ENCODE results near the gene DCAF4L1.

The DCAF4L1 gene

DNA sequence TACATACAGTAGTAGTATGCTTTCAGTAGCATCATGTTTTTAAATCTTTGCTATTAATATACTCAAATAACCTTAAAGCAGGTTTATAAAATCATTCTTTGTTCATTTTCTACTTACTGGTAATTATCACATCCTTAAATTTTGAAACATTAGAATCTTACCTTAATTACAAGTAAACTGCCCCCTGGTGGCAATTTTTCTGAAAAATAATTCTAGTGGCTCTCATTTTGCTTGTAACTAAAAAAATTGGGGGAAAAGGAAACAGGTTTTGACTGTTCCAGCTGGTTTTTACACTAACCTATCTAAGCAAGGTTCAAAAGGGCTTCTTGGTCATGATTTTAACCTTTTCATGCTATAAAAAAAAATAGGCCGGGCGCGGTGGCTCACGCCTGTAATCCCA, 18.5 kb upstream of the DCAF4L1 start:
- TF ChIP-seq HDGF (IDR thresholded peaks at IDR 0.05; ENCODE audit: borderline replicate concordance) (no peak), ELF4 (IDR thresholded peaks at IDR 0.05) (no peak), SUZ12 (IDR thresholded peaks at IDR 0.05) (no peak), L3MBTL2 (conservative IDR thresholded peaks at IDR 0.05) (no peak), LEF1 (IDR thresholded peaks at IDR 0.05; ENCODE audit: borderline replicate concordance) (no peak), BHLHE40 (IDR thresholded peaks at IDR 0.05; ENCODE audit: borderline replicate concordance) (no peak)
- POLR2A ChIA-PET: no interaction called here
- CTCF ChIA-PET: no interaction called here
- no peak for DNase-seq (ENCODE audit: extremely low spot score)

DNA sequence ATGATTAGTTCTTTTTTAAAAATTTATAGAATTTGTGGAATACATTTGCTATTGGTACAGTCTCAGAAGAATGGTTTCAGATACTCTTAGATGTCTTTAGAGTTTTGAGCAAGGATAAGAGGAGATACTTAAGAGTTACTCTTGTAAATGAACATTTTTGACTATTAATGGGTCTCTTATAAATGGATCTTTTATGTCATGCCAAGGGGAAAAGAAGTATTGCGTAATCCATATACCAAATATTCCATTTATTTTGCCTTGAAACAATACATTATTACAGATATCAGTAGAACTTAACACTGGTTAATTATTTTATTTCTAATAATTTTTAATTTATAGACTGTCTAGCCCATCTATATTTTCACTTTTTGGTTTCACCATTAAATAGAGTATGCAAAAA, 17.2 kb upstream of the DCAF4L1 start:
- ChIA-PET POLR2A (no interaction called here), CTCF (no interaction called here)
- TF ChIP-seq CTBP1 (IDR thresholded peaks at IDR 0.05; ENCODE audit: borderline replicate concordance) (no peak), ZNF384 (IDR thresholded peaks at IDR 0.05) (no peak), LEF1 (IDR thresholded peaks at IDR 0.05; ENCODE audit: borderline replicate concordance) (no peak), FOXK2 (IDR thresholded peaks at IDR 0.05) (no peak), SUZ12 (IDR thresholded peaks at IDR 0.05) (no peak), TARDBP (IDR thresholded peaks at IDR 0.05) (no peak), HDGF (IDR thresholded peaks at IDR 0.05; ENCODE audit: borderline replicate concordance) (no peak), ELF4 (IDR thresholded peaks at IDR 0.05) (no peak), FOXA1 (IDR thresholded peaks at IDR 0.05) (no peak), FOXM1 (IDR thresholded peaks at IDR 0.05; ENCODE audit: borderline replicate concordance) (no peak), NFRKB (IDR thresholded peaks at IDR 0.05) (no peak), SP1 (IDR thresholded peaks at IDR 0.05) (no peak), ARNT (IDR thresholded peaks at IDR 0.05) (no peak), L3MBTL2 (conservative IDR thresholded peaks at IDR 0.05) (no peak), BHLHE40 (IDR thresholded peaks at IDR 0.05; ENCODE audit: borderline replicate concordance) (no peak)
- TF ChIP-seq, protein P1, sequence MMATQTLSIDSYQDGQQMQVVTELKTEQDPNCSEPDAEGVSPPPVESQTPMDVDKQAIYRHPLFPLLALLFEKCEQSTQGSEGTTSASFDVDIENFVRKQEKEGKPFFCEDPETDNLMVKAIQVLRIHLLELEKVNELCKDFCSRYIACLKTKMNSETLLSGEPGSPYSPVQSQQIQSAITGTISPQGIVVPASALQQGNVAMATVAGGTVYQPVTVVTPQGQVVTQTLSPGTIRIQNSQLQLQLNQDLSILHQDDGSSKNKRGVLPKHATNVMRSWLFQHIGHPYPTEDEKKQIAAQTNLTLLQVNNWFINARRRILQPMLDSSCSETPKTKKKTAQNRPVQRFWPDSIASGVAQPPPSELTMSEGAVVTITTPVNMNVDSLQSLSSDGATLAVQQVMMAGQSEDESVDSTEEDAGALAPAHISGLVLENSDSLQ (IDR thresholded peaks at IDR 0.05): no peak
- no peak for DNase-seq (ENCODE audit: extremely low spot score)

DNA sequence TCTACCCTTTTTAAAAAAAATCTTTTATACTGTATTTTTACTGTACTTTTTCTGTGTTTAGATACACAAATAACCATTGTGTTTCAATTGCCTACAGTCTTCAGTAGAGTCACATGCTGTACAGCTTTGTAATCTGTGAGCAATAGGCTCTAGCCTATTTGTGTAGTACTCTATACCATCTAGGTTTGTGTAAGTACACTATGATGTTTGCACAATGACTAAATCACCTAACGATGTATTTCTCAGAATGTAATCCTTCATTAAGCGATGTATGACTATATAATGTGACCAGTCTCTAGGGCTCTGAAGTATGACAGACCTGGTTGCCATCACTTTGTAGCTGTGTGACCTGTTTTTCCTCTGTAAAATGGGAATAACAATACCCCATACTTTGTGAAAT, 14.2 kb upstream of the DCAF4L1 start:
- ChIA-PET CTCF (no interaction called here), POLR2A (no interaction called here)
- DNase-seq (ENCODE audit: extremely low spot score): no peak
- TF ChIP-seq ELF4 (IDR thresholded peaks at IDR 0.05) (no peak), BHLHE40 (IDR thresholded peaks at IDR 0.05; ENCODE audit: borderline replicate concordance) (no peak), SP1 (IDR thresholded peaks at IDR 0.05) (no peak), SUZ12 (IDR thresholded peaks at IDR 0.05) (no peak), FOXA1 (IDR thresholded peaks at IDR 0.05) (no peak), FOXM1 (IDR thresholded peaks at IDR 0.05; ENCODE audit: borderline replicate concordance) (no peak)
- TF ChIP-seq, protein P1 (IDR thresholded peaks at IDR 0.05): no peak

DNA sequence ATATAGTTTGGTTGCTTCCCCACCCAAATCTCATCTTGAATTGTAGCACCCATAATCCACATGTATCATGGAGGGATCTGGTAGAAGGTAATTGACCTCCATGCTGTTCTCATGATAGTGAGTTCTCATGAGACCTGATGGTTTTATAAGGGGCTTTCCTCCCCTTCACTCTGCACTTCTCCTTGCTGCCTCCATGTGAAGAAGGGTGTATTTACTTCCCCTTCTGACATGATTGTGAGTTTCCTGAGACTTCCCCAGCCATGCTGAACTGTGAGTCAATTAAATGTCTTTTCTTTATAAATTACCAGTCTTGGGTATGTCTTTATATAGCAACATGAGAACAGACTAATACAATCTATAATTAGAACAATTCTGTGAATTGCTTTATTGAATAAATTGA, 11.9 kb upstream of the DCAF4L1 start:
- no peak for DNase-seq (ENCODE audit: extremely low spot score)
- ChIA-PET CTCF (no interaction called here), POLR2A (no interaction called here)
- TF ChIP-seq CTBP1 (IDR thresholded peaks at IDR 0.05; ENCODE audit: borderline replicate concordance): no peak
- no peak for TF ChIP-seq NFRKB (IDR thresholded peaks at IDR 0.05)

DNA sequence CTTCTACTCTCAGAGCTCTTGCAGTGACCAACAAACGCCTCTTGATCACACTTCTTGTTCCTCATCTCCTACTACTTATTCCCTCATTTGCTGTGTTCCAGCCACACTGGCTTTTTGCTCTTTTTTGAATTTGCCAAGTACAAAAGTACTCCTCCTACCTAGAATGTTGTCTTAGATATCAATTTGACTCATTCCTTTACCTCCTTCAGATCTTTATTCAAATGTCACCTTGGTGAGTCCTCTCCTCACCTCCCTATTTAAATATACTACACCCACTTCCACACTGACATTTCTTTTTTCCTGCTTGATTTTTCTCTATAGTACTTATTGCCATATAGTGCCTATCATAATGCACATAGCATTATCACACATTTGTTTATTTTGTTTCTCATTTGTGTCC, 6.2 kb upstream of the DCAF4L1 start:
- POLR2A ChIA-PET: no interaction called here

DNA sequence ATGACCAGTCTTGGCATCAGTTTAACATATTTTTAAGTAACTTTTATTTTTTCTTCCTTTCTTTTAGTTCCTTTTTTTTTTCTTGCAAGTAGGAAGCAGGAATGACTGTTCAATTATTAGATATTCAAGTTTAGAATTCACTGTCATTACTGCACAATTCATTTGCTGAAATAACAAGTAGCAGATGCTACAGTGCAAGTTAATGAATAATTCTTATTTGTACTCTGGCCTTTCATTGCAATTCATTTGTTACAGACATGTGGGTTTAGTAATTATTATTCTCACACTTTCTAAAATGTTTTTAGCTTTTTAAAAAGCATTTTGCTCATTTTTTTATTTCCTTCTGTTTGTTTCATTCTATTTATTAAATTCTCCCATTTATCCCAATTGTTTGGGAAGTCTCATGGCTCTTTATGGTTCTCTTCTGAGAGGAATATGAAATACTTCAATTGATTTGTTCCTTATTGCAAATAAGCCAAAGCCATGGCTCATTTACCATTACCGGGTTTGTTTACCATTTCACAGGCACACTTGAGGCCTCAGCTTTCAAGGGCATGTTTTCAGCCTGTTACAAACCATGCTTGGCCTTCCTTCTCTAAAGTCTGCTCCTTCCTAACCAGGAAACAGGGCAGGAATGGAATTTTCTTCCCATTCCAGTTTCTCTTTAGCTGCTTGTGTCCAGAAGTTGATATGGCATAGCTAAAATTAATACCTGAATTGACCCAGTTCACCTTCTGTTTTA, 4.6 kb upstream of the DCAF4L1 start:
- CTCF ChIA-PET: interaction anchor here (0.6 kb wide), 2 partner anchors 26 to 292 kb away, joined by 3 read pairs; no protein-coding TSS in a partner anchor
- POLR2A ChIA-PET: interaction anchor here (1.3 kb wide), 1 partner anchor 13 kb away, joined by 4 read pairs; the partner anchor contains the start of gene SLC30A9
- TF ChIP-seq, protein P1 (IDR thresholded peaks at IDR 0.05): no peak
- TF ChIP-seq L3MBTL2 (conservative IDR thresholded peaks at IDR 0.05): no peak
- no peak for TF ChIP-seq NFRKB (IDR thresholded peaks at IDR 0.05)
- no peak for TF ChIP-seq CTBP1 (IDR thresholded peaks at IDR 0.05; ENCODE audit: borderline replicate concordance)
- no peak for TF ChIP-seq BHLHE40 (IDR thresholded peaks at IDR 0.05; ENCODE audit: borderline replicate concordance)
- TF ChIP-seq ZNF384 (IDR thresholded peaks at IDR 0.05): no peak
- TF ChIP-seq SUZ12 (IDR thresholded peaks at IDR 0.05): no peak
- TF ChIP-seq ELF4 (IDR thresholded peaks at IDR 0.05): no peak
- no peak for TF ChIP-seq ARNT (IDR thresholded peaks at IDR 0.05)
- TF ChIP-seq FOXA1 (IDR thresholded peaks at IDR 0.05): no peak
- no peak for TF ChIP-seq SP1 (IDR thresholded peaks at IDR 0.05)
- TF ChIP-seq FOXM1 (IDR thresholded peaks at IDR 0.05; ENCODE audit: borderline replicate concordance): no peak
- no peak for DNase-seq (ENCODE audit: extremely low spot score)

More for the DNA sequence above, 6.2 kb upstream of the DCAF4L1 start:
- CTCF ChIA-PET: interaction anchor here (0.5 kb wide), 1 partner anchor 18 kb away, joined by 3 read pairs; no protein-coding TSS in a partner anchor
- no peak for DNase-seq (ENCODE audit: extremely low spot score)
- TF ChIP-seq NFRKB (IDR thresholded peaks at IDR 0.05) (no peak), FOXA1 (IDR thresholded peaks at IDR 0.05) (no peak), CTBP1 (IDR thresholded peaks at IDR 0.05; ENCODE audit: borderline replicate concordance) (no peak), FOXK2 (IDR thresholded peaks at IDR 0.05) (no peak), BHLHE40 (IDR thresholded peaks at IDR 0.05; ENCODE audit: borderline replicate concordance) (no peak), TARDBP (IDR thresholded peaks at IDR 0.05) (no peak)

Data from HEK293T (cell line).